Activated CD8-positive, alpha-beta memory T cell treated with anti-CD3 and anti-CD28 coated beads for 1 hour (primary cell): Measurements from ENCODE around the gene KRTAP4-11.
"Not testable (repeated sequence)": the region's sequence is repeated elsewhere in the genome, so short reads cannot be mapped to it uniquely, and the experiment has no call there.

Experiments used
- DNase-seq, 2 donors: peaks; one replicate each; pipeline ENCODE4 v3.0.0-alpha.2; 2020; ENCODE audit warnings: low read depth in 1 of 2; ENCODE audit errors: extremely low read depth in 1 of 2

Gene KRTAP4-11

DNA sequence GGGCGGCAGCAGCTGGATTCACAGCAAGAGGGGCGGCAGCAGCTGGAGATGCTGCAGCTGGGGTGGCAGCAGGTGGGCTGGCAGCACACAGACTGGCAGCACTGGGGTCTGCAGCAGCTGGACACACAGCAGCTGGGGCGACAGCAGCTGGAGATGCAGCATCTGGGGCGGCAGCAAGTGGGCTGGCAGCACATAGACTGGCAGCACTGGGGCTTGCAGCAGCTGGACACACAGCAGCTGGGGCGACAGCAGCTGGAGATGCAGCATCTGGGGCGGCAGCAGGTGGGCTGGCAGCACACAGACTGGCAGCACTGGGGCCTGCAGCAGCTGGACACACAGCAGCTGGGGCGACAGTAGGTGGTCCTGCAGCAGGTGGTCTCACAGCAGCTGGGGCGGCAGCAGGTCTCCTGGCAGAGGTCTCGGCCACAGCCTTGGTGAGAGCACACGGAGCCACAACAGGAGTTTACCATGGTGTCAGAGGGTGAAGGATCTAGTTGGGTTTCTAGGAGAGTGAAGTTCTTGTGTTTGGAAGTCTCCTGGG is at the start of gene KRTAP4-11:
Gene KRTAP4-11 (minus strand): TSS at position 528 of the 541 bp plus-strand sequence. CDS start 58 bp downstream, at position 470.
- DNase-seq, result not testable (repeated sequence)

DNA sequence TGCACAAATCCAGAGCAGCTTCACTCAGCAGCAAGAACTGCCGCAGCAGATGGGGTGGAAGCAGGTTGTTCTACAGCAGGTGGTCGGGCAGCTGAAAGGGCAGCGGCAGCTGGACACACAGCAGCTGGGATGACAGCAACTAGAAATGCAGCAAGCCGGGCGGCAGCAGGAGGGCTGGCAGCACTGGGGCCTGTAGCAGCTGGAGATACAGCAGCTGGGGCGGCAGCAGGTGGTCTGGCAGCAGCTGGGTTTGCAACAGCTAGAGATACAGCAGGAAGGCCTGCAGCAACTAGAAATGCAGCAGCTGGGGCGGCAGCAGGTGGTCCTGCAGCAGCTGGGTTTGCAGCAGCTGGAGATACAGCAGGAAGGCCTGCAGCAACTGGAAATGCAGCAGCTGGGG is 49.4 kb upstream of the KRTAP4-11 start:
- no peak for DNase-seq

DNA sequence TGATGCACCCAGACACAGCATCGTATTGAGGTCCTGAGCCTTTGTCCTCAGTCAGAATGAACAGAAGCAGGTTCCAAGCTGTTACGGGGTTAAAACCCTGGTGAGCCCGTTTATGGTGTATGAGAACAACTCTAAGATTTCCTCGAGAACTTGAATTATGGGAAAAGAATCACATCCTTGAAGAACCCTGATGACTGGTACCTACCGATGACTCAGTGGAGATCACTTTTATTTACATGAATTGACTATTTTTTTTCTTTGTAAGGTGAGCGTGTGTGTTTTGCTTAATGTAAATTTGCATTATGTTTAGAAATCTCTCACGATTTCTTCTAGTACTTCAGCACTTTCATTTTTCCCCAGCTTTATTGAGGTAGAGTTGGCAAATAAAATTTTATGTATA is 45.7 kb upstream of the KRTAP4-11 start:
- no peak for DNase-seq

DNA sequence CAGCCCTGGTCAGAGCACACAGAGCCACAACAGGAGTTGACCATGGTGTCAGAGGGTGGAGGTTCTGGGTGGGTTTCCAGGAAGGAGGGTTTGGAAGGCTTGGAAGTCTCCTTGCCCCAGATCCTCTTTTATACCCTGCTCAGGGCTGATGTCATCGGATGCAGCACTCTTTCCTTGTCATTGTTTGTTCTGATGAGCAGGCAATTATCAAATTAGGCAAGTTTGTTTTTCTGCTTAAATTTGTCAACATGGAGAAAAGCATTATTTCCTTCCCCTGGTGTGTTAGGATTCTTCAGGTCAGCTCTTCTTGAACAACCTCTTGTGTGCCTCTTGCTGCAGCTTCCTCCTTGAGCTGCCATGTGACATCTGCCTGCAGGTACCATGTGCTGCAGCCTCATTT is 42.5 kb upstream of the KRTAP4-11 start, which contains the start of gene KRTAP4-4:
Gene KRTAP4-4 (minus strand): TSS at position 101 of the 400 bp plus-strand sequence. CDS start 57 bp downstream, at position 44.
- DNase-seq, result no peak

DNA sequence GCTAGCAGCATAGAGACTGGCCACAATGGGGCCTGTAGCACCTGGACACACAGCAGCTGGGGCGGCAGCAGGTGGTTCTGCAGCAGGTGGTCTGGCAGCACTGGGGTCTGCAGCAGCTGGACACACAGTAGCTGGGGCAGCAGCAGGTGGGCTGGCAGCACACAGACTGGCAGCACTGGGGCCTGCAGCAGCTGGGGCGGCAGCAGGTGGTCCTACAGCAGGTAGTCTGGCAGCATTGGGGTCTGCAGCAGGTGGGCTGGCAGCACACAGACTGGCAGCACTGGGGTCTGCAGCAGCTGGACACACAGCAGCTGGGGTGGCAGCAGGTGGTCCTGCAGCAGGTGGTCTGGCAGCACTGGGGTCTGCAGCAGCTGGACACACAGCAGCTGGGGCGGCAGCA is 42.0 kb upstream of the KRTAP4-11 start:
- not testable (repeated sequence) for DNase-seq

DNA sequence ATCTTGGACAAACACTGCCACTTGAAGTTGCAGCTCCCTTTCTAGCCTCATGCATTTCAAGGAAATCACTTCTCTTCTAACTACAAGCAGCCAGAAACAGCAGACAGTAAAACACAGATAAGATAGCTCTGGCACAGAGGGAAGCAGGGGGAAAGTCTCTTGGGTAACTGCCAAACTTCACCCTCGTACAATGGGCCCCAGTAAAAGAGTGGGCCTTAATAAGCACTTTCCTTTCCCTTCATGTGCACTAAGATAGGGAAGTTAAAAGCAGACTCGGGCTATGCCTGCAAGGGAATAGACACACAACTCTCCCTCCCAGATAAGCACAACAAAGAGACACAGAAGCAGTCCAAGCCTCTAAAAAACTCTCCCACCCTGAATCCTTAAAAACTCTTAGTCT is 35.7 kb upstream of the KRTAP4-11 start:
- no peak for DNase-seq

DNA sequence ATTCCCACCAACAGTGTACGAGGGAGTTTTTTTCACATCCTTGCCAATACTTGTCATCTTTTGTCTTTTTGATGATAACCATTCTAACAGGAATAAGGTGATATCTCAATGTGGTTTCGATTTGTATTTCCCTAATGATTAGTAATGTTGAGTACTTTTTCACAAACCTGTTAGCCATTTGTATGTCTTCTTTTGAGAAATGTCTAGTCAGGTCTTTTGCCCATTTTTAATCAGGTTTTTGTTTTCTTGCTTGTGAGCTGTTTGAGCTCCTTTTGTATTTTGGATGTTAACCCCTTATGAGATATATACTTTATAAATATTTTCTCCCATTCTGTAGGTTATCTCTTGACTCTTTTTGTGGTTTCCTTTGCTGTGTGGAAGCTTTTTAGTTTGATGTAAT is 33.4 kb upstream of the KRTAP4-11 start:
- DNase-seq, result no peak

DNA sequence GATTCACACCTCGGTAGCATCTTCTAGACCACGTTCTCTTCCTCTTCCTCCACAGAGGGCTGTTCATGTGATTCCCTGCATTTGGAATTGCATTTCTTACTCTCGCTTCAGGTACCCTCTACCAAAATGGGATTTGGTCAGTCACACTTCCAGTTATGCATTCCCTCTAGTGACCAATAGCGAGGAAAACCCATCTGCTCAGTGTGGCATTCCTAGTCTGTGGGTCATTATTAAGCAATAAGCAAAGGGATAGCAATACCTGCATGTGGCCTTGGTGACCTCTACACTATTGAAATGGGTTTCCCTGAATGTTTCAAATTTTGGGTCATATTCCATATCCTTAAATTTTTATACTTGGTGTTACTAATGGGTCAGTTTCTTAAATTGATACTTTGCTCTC is 31.9 kb upstream of the KRTAP4-11 start:
- DNase-seq, result no peak

DNA sequence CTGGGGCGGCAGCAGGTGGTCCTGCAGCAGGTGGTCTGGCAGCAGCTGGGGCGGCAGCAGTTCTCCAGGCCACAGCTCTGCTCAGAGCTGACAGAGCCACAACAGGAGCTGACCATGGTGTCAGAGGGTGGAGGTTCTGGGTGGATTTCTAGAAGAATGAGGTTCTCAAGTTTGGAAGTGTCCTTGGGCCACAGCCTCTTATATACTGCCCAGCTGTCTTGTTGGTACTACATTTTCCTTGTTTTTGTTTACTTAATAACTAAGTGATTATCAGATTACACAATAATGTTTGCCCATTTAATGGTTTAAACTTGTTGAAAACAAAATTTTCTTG is 31.4 kb upstream of the KRTAP4-11 start, which contains the start of gene KRTAP4-5:
Gene KRTAP4-5 (minus strand): TSS at position 174 of the 334 bp plus-strand sequence. CDS start 58 bp downstream, at position 116.
- DNase-seq, result no peak

DNA sequence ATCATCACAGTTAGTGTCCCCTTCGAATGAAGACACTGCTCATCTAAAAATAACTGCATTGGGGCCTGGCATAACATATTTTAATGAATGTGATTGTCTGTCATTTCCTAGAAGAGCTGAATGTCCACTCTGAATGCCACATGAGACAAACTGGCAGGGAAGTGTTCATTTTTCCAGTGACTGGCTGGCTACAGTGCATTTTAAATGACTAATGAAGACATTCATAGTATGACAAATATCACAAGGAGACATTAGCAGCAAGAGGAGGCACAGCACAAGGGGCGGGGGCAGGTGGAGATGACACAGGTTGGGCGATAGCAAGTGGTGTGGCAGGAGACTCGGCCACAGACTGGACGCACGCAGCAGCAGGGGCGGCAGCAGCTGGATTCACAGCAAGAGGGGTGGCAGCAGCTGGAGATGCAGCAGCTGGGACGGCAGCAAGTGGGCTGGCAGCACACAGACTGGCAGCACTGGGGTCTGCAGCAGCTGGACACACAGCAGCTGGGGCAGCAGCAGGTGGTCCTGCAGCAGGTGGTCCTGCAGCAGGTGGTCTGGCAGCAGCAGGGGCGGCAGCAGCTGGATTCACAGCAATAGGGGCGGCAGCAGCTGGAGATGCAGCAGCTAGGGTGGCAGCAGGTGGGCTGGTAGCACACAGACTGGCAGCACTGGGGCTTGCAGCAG is 30.9 kb upstream of the KRTAP4-11 start:
- DNase-seq, result not testable (repeated sequence)

DNA sequence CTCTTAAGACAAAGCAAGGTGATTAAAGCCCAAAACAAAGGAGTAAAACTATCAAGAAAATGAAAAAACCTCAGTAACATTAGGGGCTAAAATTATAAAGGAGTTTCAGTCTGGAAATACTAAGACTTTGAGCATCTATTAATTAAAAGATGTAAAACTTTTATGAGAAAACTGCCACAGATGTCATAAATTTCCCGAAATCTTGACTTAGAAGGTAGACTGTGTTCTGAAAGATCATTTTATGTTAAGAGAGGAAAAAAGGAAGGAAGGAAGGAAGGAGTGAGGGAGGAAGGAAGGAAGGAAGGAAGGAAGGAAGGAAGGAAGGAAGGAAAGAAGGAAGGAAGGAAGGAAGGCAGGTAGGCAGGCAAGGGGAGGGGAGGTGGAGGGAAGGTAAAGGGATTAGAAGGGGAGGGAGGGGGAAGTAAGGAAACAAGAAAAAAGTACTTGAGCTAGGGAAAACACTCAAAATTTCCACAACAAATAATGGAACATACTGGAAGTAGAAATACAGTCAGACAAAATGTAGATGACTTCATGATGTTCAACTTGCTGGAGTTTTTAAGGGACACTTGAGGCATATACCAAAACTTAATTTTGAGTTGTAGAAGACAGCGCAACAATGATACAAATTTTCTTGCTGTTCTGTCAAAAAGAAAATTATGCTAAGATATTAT is 29.5 kb upstream of the KRTAP4-11 start:
- DNase-seq, result no peak

DNA sequence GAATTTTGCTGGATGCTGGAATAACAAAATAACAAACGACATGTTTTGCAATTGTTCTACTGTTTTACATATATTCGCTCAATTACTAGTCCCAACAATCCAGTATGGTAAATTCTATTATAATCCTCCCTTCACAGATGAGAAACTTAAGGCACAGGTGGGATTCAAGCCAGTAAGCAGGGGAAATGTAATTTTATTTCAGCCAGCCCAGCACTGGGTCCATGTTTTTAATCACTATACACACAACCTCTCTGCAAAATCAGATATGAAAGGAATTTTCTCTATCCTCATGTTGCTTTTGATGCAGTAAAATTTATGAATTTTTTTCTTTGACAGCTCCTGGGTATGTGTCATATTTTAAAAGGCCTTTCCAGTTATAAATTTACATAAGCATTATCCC is 27.1 kb upstream of the KRTAP4-11 start:
- no peak for DNase-seq

DNA sequence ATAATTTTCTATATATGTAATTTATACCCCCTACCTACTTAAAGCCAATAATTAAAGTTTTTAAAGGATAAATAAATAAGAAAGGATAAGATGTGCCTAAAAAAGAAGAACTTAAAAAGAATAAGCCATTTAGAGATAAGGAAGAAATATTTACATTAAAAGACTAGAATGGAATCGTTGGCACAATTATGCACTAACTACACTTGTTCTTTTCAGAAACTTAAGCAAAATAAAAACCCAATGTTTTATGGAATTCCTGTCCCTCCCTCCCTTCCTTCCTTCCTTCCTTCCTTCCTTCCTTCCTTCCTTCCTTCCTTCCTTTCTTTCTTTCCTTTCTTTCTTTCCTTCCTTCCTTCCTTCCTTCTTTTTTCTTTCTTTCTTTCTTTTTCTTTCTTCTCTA is 26.7 kb upstream of the KRTAP4-11 start:
- no peak for DNase-seq

DNA sequence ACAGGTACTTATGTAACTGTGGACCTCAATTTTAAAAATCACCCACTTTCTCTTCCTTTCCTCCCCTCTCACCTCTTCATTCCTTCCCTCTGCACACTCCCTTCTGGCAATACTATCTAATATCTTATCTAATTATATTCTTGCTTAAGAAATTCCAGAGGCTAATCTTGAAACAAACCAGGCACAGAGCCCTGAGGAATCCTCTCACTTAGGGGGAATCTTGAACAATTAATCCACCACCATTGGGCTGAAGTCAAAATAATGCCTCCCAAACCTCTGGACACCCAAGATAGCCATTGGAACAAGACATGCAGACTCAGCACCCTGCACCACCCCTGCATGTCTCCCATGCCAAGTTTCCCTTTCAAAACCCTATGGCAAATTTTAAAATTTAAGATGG is 23.2 kb upstream of the KRTAP4-11 start:
- DNase-seq, result no peak

DNA sequence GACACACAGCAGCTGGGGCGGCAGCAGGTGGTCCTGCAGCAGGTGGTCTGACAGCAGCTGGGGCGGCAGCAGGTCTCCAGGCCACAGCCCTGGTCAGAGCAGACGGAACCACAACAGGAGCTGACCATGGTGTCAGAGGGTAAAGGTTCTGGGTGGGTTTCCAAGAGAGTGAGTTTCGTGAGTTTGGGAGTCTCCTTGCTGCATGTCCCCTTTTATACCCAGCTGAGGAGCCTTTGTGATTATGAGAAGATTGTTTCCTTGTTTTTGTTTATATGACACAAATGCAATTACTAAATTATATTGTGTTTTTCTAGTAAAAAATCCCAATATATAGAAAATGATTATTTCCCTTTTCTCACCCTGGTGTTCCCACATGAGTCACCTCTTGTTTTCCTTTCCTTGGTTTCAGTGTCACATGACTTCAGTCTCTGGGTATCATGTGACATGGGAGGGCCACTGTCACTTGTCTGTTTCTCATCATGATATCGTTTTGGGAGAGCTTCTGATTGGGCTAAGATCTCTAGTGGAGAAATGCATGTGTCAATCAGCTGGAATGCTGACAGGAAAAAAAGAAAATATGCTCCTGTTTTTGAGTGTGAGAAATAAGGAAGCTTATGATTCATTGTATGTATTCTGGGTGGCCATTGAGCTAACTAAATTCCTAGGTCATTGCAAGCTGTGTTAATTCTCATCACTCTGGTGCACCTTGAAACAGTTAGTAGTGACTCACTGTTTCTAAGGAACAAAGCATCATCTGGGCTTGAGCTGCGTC is 22.4 kb upstream of the KRTAP4-11 start, which contains the start of gene KRTAP4-6:
Gene KRTAP4-6 (minus strand): TSS at position 185 of the 772 bp plus-strand sequence. CDS start 57 bp downstream, at position 128.
- DNase-seq, result no peak

DNA sequence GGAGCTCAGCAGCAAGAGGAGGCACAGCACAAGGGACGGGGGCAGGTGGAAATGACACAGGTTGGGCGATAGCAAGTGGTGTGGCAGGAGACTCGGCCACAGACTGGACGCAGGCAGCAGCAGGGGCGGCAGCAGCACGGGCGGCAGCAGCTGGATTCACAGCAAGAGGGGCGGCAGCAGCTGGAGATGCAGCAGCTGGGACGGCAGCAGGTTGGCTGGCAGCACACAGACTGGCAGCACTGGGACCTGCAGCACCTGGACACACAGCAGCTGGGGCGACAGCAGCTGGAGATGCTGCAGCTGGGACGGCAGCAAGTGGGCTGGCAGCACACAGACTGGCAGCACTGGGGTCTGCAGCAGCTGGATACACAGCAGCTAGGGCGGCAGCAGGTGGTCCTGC is 21.7 kb upstream of the KRTAP4-11 start:
- DNase-seq, result not testable (repeated sequence)

DNA sequence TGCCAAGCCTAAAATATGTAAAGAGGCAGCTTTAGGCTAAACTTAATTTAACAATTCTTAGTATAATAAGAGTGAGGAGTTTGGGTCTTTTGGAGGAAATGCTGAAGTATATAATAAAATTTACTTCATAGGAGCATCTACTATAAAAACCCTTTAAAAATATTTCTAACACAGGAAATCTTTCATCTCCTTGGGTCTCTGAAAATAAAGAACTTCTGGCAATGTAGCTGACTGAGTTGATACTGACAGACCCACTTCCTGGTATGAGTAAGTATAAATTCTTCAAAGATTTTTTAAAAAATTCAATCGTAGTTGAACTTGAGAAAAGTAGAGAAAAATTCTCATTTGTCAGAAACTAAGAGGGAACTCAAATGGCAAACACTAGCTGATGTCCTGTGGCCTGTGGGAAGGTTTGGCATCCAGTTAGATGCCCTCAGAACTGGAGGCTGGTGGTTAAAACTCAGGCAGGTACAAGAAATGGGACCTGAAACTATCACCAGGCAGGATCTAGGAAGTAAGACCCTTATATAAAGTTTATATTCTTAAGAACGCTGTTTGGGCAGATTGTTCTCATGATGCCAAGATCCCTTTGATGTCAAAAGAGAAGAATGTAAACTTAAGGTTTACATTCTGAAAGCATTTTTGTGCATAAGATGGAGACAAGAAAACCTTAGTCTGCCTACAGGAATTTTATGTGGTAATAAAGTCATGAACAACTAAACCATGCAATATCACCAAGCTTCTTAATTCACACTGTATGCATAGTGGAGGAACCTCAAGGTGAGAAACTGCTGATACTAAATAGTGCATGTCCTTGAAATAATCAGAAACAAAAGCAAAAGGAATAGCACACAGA is 15.9 kb upstream of the KRTAP4-11 start:
- no peak for DNase-seq

DNA sequence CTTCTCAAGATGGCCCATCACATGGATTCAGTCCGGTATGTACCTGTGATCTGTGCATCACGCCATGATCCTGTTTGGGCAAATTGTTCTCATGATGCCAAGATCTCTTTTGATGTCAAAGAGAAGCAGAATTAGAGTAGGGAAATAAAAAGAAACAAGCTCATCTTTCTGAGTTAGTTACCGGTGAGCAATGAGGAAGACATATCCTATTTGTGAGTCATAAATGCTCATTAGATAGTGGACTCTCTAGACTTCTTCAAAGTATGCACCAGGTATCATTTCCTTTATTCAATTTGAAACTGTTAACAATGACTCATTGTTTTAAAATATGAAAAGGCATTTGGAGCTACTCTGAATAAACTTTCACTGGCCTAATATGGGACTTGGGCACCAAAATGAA is 13.8 kb upstream of the KRTAP4-11 start:
- no peak for DNase-seq

DNA sequence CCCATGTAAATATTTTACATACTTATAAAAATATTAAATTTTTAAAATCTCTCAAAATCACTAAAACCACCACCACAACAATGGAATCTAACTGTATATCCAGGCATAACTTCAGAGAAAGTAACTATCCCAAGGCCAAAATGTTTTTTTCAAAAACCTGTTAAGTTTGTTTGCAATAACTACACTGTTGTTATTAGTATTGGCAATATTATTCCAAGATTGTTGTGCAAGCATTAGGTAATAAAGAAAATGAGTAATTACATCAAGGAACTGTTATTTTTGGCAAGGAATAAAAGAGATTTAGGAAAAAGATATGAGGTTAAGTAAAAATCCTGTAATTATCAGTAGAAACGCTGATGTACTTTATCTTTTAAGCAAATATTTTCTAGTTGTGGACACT is 9.2 kb upstream of the KRTAP4-11 start:
- DNase-seq, result no peak

DNA sequence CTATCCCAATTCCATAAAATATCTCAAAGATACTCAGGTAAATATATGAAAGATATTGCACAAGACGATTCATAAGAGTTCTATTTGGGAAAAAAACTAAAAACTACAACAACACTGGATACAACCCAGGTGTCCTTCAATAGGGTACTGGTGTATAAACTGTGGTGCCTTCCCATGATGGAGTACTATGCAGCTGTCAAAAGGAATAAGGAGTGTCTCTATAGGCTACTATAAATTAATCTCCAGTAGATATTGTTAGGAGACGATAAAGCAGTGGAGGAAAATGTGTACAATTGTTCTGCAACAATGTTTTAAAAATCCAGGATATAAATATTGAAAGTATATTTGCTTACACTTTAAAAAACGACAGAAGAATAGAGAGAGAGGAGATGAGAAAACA is 8.2 kb upstream of the KRTAP4-11 start:
- no peak for DNase-seq
